IMR-90 (cell line): ENCODE measurements around the gene CCDC27. TPM values are rescaled to one million over a fixed set of nuclear protein-coding genes. Genes with fewer than 3 reads are reported as not detected.

Experiments used
- ATAC-seq: fragments of 200-7000 bp; cut with Tn5 transposase; 2 replicates; pipeline ENCODE4 v1.9.1; 2020; ENCODE audit warnings: low read depth, mild to moderate bottlenecking, moderate library complexity
- BruUV-seq: library from RNA; stranded (reverse); fragments of 400-500 nt; replicated peaks from 2 replicates; lab custom pipeline; 2021; lab: Mats Ljungman, UMichigan
- CTCF ChIA-PET: fragments of 300-600 bp; formaldehyde crosslinking; extraction: SDS; loops from one replicate; lab custom pipeline; 2021; ENCODE audit warnings: antibody characterized with exemption; lab: Yijun Ruan, JAX
- POLR2A ChIA-PET: fragments of 300-600 bp; sonication (Branson Sonifier 250); formaldehyde crosslinking; loops from one replicate; lab custom pipeline; 2022; ENCODE audit warnings: antibody characterized with exemption; ENCODE audit not compliant: unreplicated experiment; lab: Charles Lee
- DNase-seq: peaks from one replicate; pipeline ENCODE4 v3.0.0; 2013
- H2AFZ ChIP-seq: replicated peaks from 2 replicates; pipeline ENCODE3; 2013; ENCODE audit warnings: low read length, mild to moderate bottlenecking; ENCODE audit not compliant: poor library complexity
- H2AK5ac ChIP-seq: 2 replicates; pipeline ENCODE4 v1.6.1; 2013; ENCODE audit warnings: low read depth, low read length, inconsistent platforms
- H2AK9ac ChIP-seq: replicated peaks from 2 replicates; pipeline ENCODE3; 2013; ENCODE audit warnings: mild to moderate bottlenecking, low read depth, low read length, moderate library complexity; ENCODE audit not compliant: poor library complexity
- H2BK120ac ChIP-seq: 2 replicates; pipeline ENCODE4 v1.6.1; 2013; ENCODE audit warnings: low read depth, low read length, inconsistent platforms
- H2BK15ac ChIP-seq: 3 replicates; pipeline ENCODE4 v1.6.1; 2013; ENCODE audit warnings: low read depth, low read length, inconsistent platforms
- H2BK20ac ChIP-seq: 2 replicates; pipeline ENCODE4 v1.6.1; 2013; ENCODE audit warnings: low read depth, mild to moderate bottlenecking, inconsistent platforms, low read length, moderate library complexity
- H2BK5ac ChIP-seq: 2 replicates; pipeline ENCODE4 v1.6.1; 2013; ENCODE audit warnings: mild to moderate bottlenecking, low read depth, low read length, inconsistent platforms; ENCODE audit not compliant: poor library complexity, severe bottlenecking
- H3K14ac ChIP-seq: replicated peaks from 2 replicates; pipeline ENCODE4 v1.6.1; 2013; ENCODE audit warnings: low read depth, low read length, inconsistent platforms
- H3K18ac ChIP-seq: 2 replicates; pipeline ENCODE4 v1.6.1; 2013; ENCODE audit warnings: low read depth, low read length, control low read depth
- H3K23ac ChIP-seq: 2 replicates; pipeline ENCODE4 v1.6.1; 2013; ENCODE audit warnings: low read depth, low read length, inconsistent platforms
- H3K27ac ChIP-seq: 2 replicates; pipeline ENCODE4 v1.5.1; 2013; ENCODE audit warnings: mild to moderate bottlenecking, control low read depth, low read length; ENCODE audit not compliant: insufficient read depth
- H3K27me3 ChIP-seq: 2 replicates; pipeline ENCODE4 v1.6.1; 2013; ENCODE audit warnings: low read length; ENCODE audit not compliant: control insufficient read depth, insufficient read depth
- H3K36me3 ChIP-seq: 2 replicates; pipeline ENCODE4 v1.6.1; 2013; ENCODE audit warnings: low read length, mixed read lengths; ENCODE audit not compliant: control insufficient read depth, insufficient read depth
- H3K4ac ChIP-seq: 2 replicates; pipeline ENCODE4 v1.6.1; 2013; ENCODE audit warnings: low read depth, low read length, inconsistent platforms
- H3K4me1 ChIP-seq: 2 replicates; pipeline ENCODE4 v1.6.1; 2013; ENCODE audit warnings: low read length, mixed read lengths; ENCODE audit not compliant: control insufficient read depth, insufficient read depth
- H3K4me2 ChIP-seq: 2 replicates; pipeline ENCODE4 v1.6.1; 2013; ENCODE audit warnings: low read depth, mild to moderate bottlenecking, control low read depth, low read length, moderate library complexity
- H3K4me3 ChIP-seq: 2 replicates; pipeline ENCODE4 v1.5.1; 2013; ENCODE audit warnings: low read depth, mild to moderate bottlenecking, control low read depth, low read length, moderate library complexity; ENCODE audit not compliant: insufficient read depth
- H3K56ac ChIP-seq: 2 replicates; pipeline ENCODE4 v1.6.1; 2013; ENCODE audit warnings: low read length, inconsistent platforms; ENCODE audit not compliant: insufficient read depth; ENCODE audit errors: extremely low read depth
- H3K79me1 ChIP-seq, 2 experiments: 2 replicates each; pipeline ENCODE4 v1.6.1; 2013; ENCODE audit warnings: low read length in 2 of 2, inconsistent platforms in 1 of 2, low read depth in 1 of 2
- H3K9ac ChIP-seq: 2 replicates; pipeline ENCODE4 v1.6.1; 2013; ENCODE audit warnings: low read depth, low read length, control low read depth
- H3K9me1 ChIP-seq: 2 replicates; pipeline ENCODE4 v1.6.1; 2013; ENCODE audit warnings: low read length, inconsistent platforms; ENCODE audit not compliant: insufficient read depth
- H3K9me3 ChIP-seq: 2 replicates; pipeline ENCODE4 v1.6.1; 2013; ENCODE audit warnings: low read length; ENCODE audit not compliant: control insufficient read depth, insufficient read depth
- H4K20me1 ChIP-seq: 2 replicates; pipeline ENCODE4 v1.6.1; 2013; ENCODE audit warnings: low read length, inconsistent platforms; ENCODE audit not compliant: insufficient read depth
- H4K5ac ChIP-seq: 2 replicates; pipeline ENCODE4 v1.6.1; 2013; ENCODE audit warnings: mild to moderate bottlenecking, low read depth, low read length, control low read depth
- H4K8ac ChIP-seq, 2 experiments: 2 replicates each; pipeline ENCODE4 v1.6.1; 2013; ENCODE audit warnings: low read depth in 2 of 2, low read length in 2 of 2, control low read depth in 1 of 2, inconsistent platforms in 1 of 2
- H4K91ac ChIP-seq: 2 replicates; pipeline ENCODE4 v1.6.1; 2013; ENCODE audit warnings: low read depth, low read length, inconsistent platforms; ENCODE audit not compliant: insufficient read depth
- MAZ ChIP-seq: IDR thresholded peaks from 2 replicates; pipeline ENCODE4 v1.6.1; 2012; ENCODE audit warnings: low read depth, mild to moderate bottlenecking, low read length, improper control_type of control experiment, moderate library complexity, borderline replicate concordance
- WGBS, 2 experiments: methylation state at CpG; one replicate each; pipeline versions ENCODE4 v1.1.5 to v1.1.7; 2013; ENCODE audit warnings: missing lambda C conversion rate in 2 of 2; ENCODE audit not compliant: insufficient read length in 1 of 2; ENCODE audit errors: extremely low coverage in 2 of 2; 5-methylcytosine and 5-hydroxymethylcytosine counted together
- dilution Hi-C: fragments of 300-500 bp; cut with HindIII; formaldehyde crosslinking; loops from one replicate; pipeline ENCODE4 v1.14.3; 2018; ENCODE audit warnings: low sequenced_read_pairs; ENCODE audit not compliant: unreplicated experiment
- in situ Hi-C: fragments of 300-500 bp; cut with MboI; formaldehyde crosslinking; loops from 3 replicates; pipeline ENCODE4 v1.14.3; 2019; ENCODE audit warnings: low sequenced_read_pairs, inconsistent platforms, mixed read lengths
- intact Hi-C: fragments of 100-400 bp; cut with micrococcal nuclease; formaldehyde crosslinking; loops from 2 replicates; pipeline ENCODE4 v1.10.0; 2022
- polyA plus RNA-seq, 3 experiments: library from polyadenylated mRNA; depleted of rRNA; stranded (reverse); fragments of >200 nt; gene quantifications; 2 replicates each; pipeline ENCODE4 v1.2.3, GENCODE V29; 2012; ENCODE audit warnings: low replicate concordance in 1 of 3
- total RNA-seq: library from RNA; depleted of rRNA; stranded (reverse); fragments of >200 nt; gene quantifications from 2 replicates; pipeline ENCODE4 v1.2.3, GENCODE V29; 2012

CCDC27 gene
- total and polyA plus RNA-seq, 2 of the 4 experiments (the other 2 are of a cell fraction) = not detected

- in situ Hi-C loops = no loop called here
- no peak for TF ChIP-seq MAZ
- Histone ChIP-seq H4K91ac (no peak overlapping the region), H2BK120ac (no peak overlapping the region), H3K9me3 (no peaks in the 10 kb centered on the region), H3K36me3 (no peaks in the 10 kb centered on the region), H3K27ac (no peak overlapping the region), H3K9ac (no peak overlapping the region), H2AFZ (no peak overlapping the region), H2BK5ac (no peak overlapping the region), H3K14ac (no peak overlapping the region), H2AK5ac (no peak overlapping the region), H3K4ac (no peak overlapping the region), H3K79me1 (no peaks in the 10 kb centered on the region), H4K8ac (no peak overlapping the region), H2BK15ac (no peak overlapping the region), H2BK20ac (no peak overlapping the region), H3K27me3 (no peaks in the 10 kb centered on the region; the same call in 1 of the 2 replicates), H3K9me1 (no peaks in the 10 kb centered on the region), H4K20me1 (no peaks in the 10 kb centered on the region), H3K56ac (no peak overlapping the region), H4K5ac (no peak overlapping the region), H3K23ac (no peak overlapping the region), H3K4me2 (no peak overlapping the region), H3K4me1 (no peaks in the 10 kb centered on the region), H2AK9ac (no peak overlapping the region), H3K18ac (no peak overlapping the region), H3K4me3 (no peak overlapping the region)
- BruUV-seq = no TSS peak
- intact Hi-C loops = loop anchor here (10.0 kb wide), 2 partner anchors 161 to 231 kb away; no protein-coding TSS in a partner anchor
- 71 to 81% methylated on average over 1 to 2 of the region's 2 CpGs for WGBS, 2 experiments
- no peak for ATAC-seq
- CTCF ChIA-PET = interaction anchor here (0.6 kb wide), 1 partner anchor 32 kb away, joined by 3 read pairs; no protein-coding TSS in a partner anchor
- dilution Hi-C loops = no loop called here
- POLR2A ChIA-PET = no interaction called here
- DNase-seq = no peak
Observed at GRCh38 chr1:3725366-3725765, 26.9 kb upstream of the CCDC27 start.
